ES-I3 (cell line): ENCODE data around the gene GSTA4.

ENCODE experiments used
- H3K36me3 ChIP-seq: 2 replicates; pipeline ENCODE4 v1.6.1; 2013; ENCODE audit warnings: mild to moderate bottlenecking, low read length, control low read depth, moderate library complexity; ENCODE audit not compliant: insufficient read depth
- H3K4me1 ChIP-seq: 2 replicates; pipeline ENCODE4 v1.6.1; 2013; ENCODE audit warnings: mild to moderate bottlenecking, control low read depth, low read length; ENCODE audit not compliant: insufficient read depth
- H3K9ac ChIP-seq: 2 replicates; pipeline ENCODE4 v1.6.1; 2013; ENCODE audit warnings: low read depth, mild to moderate bottlenecking, low read length, moderate library complexity
- H3K9me3 ChIP-seq: 2 replicates; pipeline ENCODE4 v1.6.1; 2013; ENCODE audit warnings: mild to moderate bottlenecking, low read length, moderate library complexity; ENCODE audit not compliant: control insufficient read depth, insufficient read depth

The GSTA4 gene

DNA sequence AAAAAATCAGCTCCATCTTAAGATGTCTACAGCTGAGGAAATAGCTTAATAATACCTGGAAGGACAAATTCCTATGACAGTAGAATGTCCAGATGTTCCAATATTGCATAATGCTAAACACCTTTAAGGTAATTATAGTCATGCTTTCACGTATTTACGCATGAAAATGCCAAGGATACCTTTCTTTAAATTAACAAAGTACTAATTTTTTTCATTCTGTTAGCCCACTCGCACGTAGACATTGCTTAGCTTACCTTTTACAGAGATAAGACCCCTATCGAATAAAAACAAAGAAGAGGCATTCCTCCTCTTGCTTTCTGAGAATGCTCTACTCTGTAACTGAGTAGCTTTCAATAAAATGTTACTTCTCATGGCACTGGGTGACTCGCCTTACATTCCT, 4.4 kb upstream of the GSTA4 start:
- H3K4me1 ChIP-seq = no peaks in the 10 kb centered on the region
- H3K36me3 ChIP-seq = no peaks in the 10 kb centered on the region
- no peaks in the 10 kb centered on the region for H3K9me3 ChIP-seq
- no peak overlapping the region for H3K9ac ChIP-seq

GRCh38 chr6:52998603-52999002, 3.5 kb upstream of the GSTA4 start:
- Histone ChIP-seq H3K9ac (no peak overlapping the region), H3K9me3 (no peaks in the 10 kb centered on the region), H3K4me1 (no peaks in the 10 kb centered on the region), H3K36me3 (no peaks in the 10 kb centered on the region)

DNA sequence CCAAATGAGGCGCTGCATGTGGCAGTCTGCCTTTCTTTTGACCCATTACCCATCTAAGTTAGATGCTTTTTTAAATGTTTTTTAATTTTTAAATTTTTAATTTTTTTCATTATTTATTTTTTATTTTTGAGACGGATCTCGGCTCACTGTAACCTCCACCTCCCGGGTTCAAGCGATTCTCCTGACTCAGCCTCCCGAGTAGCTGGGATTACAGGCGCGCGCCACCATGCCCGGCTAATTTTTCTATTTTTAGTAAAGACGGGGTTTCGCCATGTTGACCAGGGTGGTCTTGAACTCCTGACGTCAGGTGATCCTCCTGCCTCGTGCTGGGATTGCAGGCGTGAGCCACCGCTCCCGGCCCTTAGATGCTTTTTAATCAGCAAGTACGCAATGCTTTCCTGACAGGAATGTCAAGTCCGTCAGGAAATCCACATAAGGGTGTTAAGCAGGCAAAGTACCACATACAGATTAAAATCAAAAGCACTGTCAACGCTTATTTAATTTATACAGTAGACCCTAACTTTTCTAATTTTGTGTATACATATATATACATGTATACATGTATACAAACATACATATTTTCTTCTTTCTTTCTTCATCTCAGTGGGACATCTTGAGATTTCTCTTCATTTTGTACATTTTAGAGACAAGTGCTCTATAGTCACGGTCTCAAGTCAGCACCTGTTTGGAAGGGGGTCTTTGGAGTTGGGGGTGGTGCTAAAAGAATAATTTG, 995 bp upstream of the GSTA4 start:
- Histone ChIP-seq H3K36me3 (no peaks in the 10 kb centered on the region), H3K4me1 (no peaks in the 10 kb centered on the region), H3K9ac (peak overlapping the region; percentile 30; the same call in 1 of the 2 replicates), H3K9me3 (no peaks in the 10 kb centered on the region)

GRCh38 chr6:52994839-52995088, 320 bp downstream of the GSTA4 start:
- Histone ChIP-seq H3K4me1 (0 out of 2 replicates have a peak, but pooled peaks cover 5% of the 10 kb centered on the region), H3K9me3 (no peaks in the 10 kb centered on the region), H3K9ac (peak overlapping the region; percentile 95), H3K36me3 (peaks cover 3% of the 10 kb centered on the region; the same call in 1 of the 2 replicates)

- H3K4me1 ChIP-seq = 0 out of 2 replicates have a peak, but pooled peaks cover 5% of the 10 kb centered on the region
- H3K9me3 ChIP-seq = no peaks in the 10 kb centered on the region
- peak overlapping the region; percentile 95 for H3K9ac ChIP-seq
- peaks cover 3% of the 10 kb centered on the region; the same call in 1 of the 2 replicates for H3K36me3 ChIP-seq
Measured at GRCh38 chr6:52994031-52994838, 849 bp downstream of the GSTA4 start.

- Histone ChIP-seq H3K36me3 (peaks cover 3% of the 10 kb centered on the region; the same call in 1 of the 2 replicates), H3K9me3 (no peaks in the 10 kb centered on the region), H3K9ac (peak overlapping the region; percentile 95), H3K4me1 (0 out of 2 replicates have a peak, but pooled peaks cover 5% of the 10 kb centered on the region)
Measured at GRCh38 chr6:52992980-52993920, 1.8 kb downstream of the GSTA4 start.

- Histone ChIP-seq H3K9me3 (no peaks in the 10 kb centered on the region), H3K4me1 (0 out of 2 replicates have a peak, but pooled peaks cover 5% of the 10 kb centered on the region), H3K9ac (no peak overlapping the region), H3K36me3 (peaks cover 3% of the 10 kb centered on the region; the same call in 1 of the 2 replicates)
Measured at GRCh38 chr6:52990342-52990741, 4.7 kb downstream of the GSTA4 start.

DNA sequence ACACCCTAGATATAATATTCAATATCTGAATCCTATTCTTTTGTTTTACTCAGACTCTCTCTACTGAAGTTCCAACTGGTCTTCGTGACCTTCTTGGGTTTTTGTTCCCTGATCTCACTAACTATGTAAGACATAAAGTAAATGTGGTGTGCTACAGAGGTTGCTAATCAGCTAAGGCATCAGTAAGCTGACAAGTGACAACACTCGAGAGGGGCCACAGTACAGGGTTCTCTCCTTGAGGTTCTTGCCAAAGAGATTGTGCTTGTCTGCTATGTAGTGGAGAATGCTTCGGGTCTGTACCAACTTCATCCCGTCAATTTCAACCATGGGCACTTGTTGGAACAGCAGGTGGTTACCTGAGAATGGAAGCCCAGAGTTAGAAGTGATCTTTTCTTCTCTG, 9.9 kb downstream of the GSTA4 start:
- Histone ChIP-seq H3K9me3 (no peaks in the 10 kb centered on the region), H3K4me1 (no peaks in the 10 kb centered on the region), H3K9ac (no peak overlapping the region), H3K36me3 (peaks cover 11% of the 10 kb centered on the region)

DNA sequence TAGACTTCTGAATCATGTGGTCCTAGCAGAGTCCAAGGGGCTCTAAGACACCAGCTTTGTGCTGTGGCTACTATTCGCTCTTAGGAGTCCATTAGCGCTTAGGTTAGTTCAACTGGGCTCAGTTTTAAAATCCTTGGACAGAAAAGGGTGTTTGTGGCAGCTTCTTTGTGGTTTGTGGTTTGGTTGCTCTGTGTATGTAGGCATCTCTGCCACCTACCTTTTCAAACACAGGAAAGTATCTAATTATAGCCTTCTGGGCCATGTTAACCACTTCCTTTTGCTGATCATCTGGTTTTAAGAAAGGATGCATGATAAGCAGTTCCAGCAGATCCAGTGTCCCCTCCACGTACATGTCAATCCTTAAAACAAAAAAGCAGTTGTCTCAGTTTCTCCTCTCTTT, 10.8 kb downstream of the GSTA4 start:
- Histone ChIP-seq H3K4me1 (no peaks in the 10 kb centered on the region), H3K9ac (no peak overlapping the region), H3K9me3 (no peaks in the 10 kb centered on the region), H3K36me3 (peaks cover 8% of the 10 kb centered on the region)

DNA sequence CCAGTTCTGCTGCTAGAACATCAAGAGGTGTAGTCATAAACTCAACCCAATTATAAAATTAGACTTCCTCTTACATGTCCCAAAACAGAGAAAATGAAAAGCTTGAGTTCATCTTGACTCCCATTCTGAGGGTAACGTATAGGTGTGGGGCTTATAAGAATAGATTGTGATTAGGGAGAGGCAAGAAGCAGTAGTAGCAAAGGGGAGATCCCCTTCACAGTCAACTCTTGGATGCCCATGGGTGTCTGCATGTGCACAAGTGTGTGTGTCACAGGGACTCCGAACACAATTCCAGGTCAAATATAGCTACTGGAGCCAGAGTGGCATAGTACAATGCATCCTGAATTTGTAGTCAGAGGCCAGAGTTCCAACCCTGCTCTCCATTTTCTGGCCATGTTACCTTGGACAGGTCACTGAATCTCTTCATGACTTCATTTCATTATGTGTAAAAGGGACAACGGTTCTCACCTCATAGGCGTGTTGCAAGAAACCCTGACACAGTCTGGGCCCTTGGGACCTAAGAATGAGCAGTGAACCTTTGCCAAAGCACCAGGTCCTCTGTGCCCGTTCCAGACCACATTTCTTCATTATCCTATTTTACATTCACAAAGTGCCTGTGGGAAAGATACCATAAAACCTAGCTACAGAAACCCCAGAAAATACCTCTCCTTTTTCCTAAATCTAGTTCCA, 11.8 kb downstream of the GSTA4 start:
- Histone ChIP-seq H3K36me3 (peaks cover 8% of the 10 kb centered on the region), H3K9me3 (no peaks in the 10 kb centered on the region), H3K9ac (no peak overlapping the region), H3K4me1 (no peaks in the 10 kb centered on the region)

DNA sequence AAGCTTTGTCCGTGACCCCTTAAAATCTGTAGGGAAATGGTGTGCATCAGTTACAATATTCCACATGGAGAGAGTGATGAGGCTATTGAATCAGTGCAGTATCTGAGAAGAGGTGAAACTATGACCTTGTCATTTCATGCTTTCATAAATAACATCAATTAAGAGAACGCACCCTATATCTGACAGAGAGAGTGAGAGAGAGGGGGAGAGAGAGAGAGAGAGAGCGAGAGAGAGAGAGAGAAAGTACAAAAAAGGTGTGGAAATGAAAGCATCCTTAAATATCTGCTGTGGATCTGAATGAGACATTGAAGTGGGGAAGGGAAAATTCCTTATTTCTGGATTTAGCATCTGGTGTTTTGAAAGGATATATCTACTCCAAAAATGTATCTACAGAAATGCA, 12.4 kb downstream of the GSTA4 start:
- no peaks in the 10 kb centered on the region for H3K9me3 ChIP-seq
- H3K9ac ChIP-seq = no peak overlapping the region
- peaks cover 8% of the 10 kb centered on the region for H3K36me3 ChIP-seq
- H3K4me1 ChIP-seq = no peaks in the 10 kb centered on the region

- no peaks in the 10 kb centered on the region for H3K9me3 ChIP-seq
- peaks cover 8% of the 10 kb centered on the region for H3K36me3 ChIP-seq
- H3K4me1 ChIP-seq = peaks cover 6% of the 10 kb centered on the region; the same call in 1 of the 2 replicates
- no peak overlapping the region for H3K9ac ChIP-seq
Measured at GRCh38 chr6:52981222-52981900, 13.7 kb downstream of the GSTA4 start.

- H3K9ac ChIP-seq = no peak overlapping the region
- no peaks in the 10 kb centered on the region for H3K9me3 ChIP-seq
- H3K36me3 ChIP-seq = no peaks in the 10 kb centered on the region
- peaks cover 6% of the 10 kb centered on the region for H3K4me1 ChIP-seq
Measured at GRCh38 chr6:52976591-52977035, 18.5 kb downstream of the GSTA4 start.
